Caco-2 (cell line): Measurements from ENCODE around the gene PCYOX1L. TPM values are rescaled to one million over a fixed set of nuclear protein-coding genes. Genes with fewer than 3 reads are reported as not detected.

ENCODE experiments used
- BruUV-seq: library from RNA; stranded (reverse); fragments of 400-500 nt; replicated peaks from 2 replicates; lab custom pipeline; 2021; lab: Mats Ljungman, UMichigan
- CTCF ChIA-PET: fragments of 300-600 bp; sonication (Branson Sonifier 250); formaldehyde crosslinking; loops from one replicate; lab custom pipeline; 2022; ENCODE audit warnings: antibody characterized with exemption; lab: Charles Lee
- POLR2A ChIA-PET: fragments of 300-600 bp; sonication (Branson Sonifier 250); formaldehyde crosslinking; loops from one replicate; lab custom pipeline; 2022; ENCODE audit warnings: antibody characterized with exemption; lab: Charles Lee
- DNase-seq, 2 experiments: peaks; one replicate each; pipeline versions ENCODE4 v3.0.0 to v3.0.0-alpha.2; 2020 to 2022
- H3K27me3 ChIP-seq: replicated peaks from 2 replicates; pipeline ENCODE4 v1.6.0; 2011; ENCODE audit warnings: low read length; ENCODE audit not compliant: control insufficient read depth, insufficient read depth
- H3K36me3 ChIP-seq: 2 replicates; pipeline ENCODE4 v1.5.1; 2011; ENCODE audit warnings: low read length; ENCODE audit not compliant: control insufficient read depth, insufficient read depth
- H3K4me1 ChIP-seq: fragments of 250-450 bp; sonication (Bioruptor Pico); 2 replicates; pipeline ENCODE4 v1.5.1; 2020; ENCODE audit warnings: mild to moderate bottlenecking
- H3K4me3 ChIP-seq: 2 replicates; pipeline ENCODE4 v1.5.1; 2011; ENCODE audit warnings: low read depth, mild to moderate bottlenecking, control low read depth, low read length
- H3K9me3 ChIP-seq: fragments of 250-450 bp; sonication (Bioruptor Pico); 2 replicates; pipeline ENCODE4 v1.5.1; 2020; ENCODE audit warnings: mild to moderate bottlenecking, moderate library complexity
- H3K27ac Mint-ChIP-seq: one replicate; pipeline ENCODE4 v1.8.0; 2022; ENCODE audit warnings: mixed read lengths; ENCODE audit not compliant: unreplicated experiment
- H3K27me3 Mint-ChIP-seq: one replicate; pipeline ENCODE4 v1.8.0; 2022; ENCODE audit warnings: mixed read lengths; ENCODE audit not compliant: insufficient read depth, unreplicated experiment
- H3K36me3 Mint-ChIP-seq: one replicate; pipeline ENCODE4 v1.8.0; 2022; ENCODE audit warnings: mild to moderate bottlenecking, mixed read lengths; ENCODE audit not compliant: insufficient read depth, unreplicated experiment
- H3K4me1 Mint-ChIP-seq: one replicate; pipeline ENCODE4 v1.8.0; 2022; ENCODE audit warnings: low read depth, mixed read lengths; ENCODE audit not compliant: unreplicated experiment
- H3K4me3 Mint-ChIP-seq: one replicate; pipeline ENCODE4 v1.8.0; 2022; ENCODE audit warnings: mild to moderate bottlenecking, moderate library complexity, mixed read lengths; ENCODE audit not compliant: unreplicated experiment
- H3K9me3 Mint-ChIP-seq: one replicate; pipeline ENCODE4 v1.8.0; 2022; ENCODE audit warnings: mixed read lengths; ENCODE audit not compliant: unreplicated experiment
- intact Hi-C: fragments of 100-400 bp; cut with micrococcal nuclease; formaldehyde crosslinking; loops from one replicate; pipeline ENCODE4 v1.10.0; 2022; ENCODE audit not compliant: unreplicated experiment
- total RNA-seq: library from RNA; stranded (reverse); gene quantifications from 2 replicates; pipeline ENCODE4 v1.2.3, GENCODE V29; 2022
- TF ChIP-seq, protein P1 (sequence below), 2 experiments: fragments of 200-600 bp in 1 of 2; IDR thresholded peaks; 1 replicate in 1 of 2; 2 replicates in 1 of 2; pipeline versions ENCODE4 v1.5.1 to v1.8.0; 2011 to 2022; ENCODE audit warnings: antibody characterized with exemption in 1 of 2, control low read depth in 1 of 2, inconsistent platforms in 1 of 2, low read depth in 1 of 2, low read length in 1 of 2, mild to moderate bottlenecking in 1 of 2, moderate library complexity in 1 of 2; ENCODE audit not compliant: insufficient read depth in 1 of 2, severe bottlenecking in 1 of 2, unreplicated experiment in 1 of 2

The PCYOX1L gene
- total RNA-seq, 1 experiment from 2014 or later = 10.4 TPM

DNA sequence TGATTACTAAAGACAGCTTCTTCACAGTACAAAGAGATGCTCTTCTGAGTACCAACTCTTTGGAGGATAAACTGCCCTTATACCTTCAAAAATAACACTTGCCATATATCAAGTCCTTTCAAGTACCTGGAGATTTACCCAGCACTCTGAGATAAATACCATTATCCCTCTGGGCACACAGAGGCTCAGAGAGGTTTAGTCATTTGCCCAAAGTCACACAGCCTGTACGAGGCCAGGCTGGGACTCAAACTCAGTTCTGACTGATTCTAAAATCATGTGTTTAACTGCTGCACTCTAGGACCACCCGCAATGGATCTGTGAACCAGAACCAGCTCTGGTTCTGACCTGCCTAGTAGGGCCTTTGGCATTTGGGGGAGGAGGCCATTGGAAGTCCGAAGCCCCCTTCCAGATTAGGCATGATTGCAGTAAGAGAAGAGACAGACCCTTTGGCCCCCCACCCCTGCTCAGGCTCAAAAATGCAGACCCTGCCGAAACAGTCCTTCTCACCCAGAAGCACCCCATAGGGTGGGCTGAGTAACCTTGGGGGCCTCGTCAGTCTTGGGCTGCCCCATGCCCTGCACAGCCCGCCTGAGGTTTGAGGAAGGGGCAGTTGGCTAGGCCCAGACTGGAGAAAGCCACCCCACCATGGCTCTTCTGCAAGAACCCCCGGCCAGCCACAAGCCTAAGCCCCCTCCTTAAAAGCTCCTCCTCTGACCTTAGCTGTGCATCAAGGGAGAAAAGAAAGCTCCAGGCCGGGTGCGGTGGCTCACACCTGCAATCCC is 54.1 kb downstream of the PCYOX1L start:
- intact Hi-C loops = no loop called here
- H3K9me3 ChIP-seq = no peaks in the 10 kb centered on the region
- no peak for DNase-seq
- POLR2A ChIA-PET = no interaction called here
- H3K27ac Mint-ChIP-seq = no peak overlapping the region
- H3K36me3 Mint-ChIP-seq = no peaks in the 10 kb centered on the region
- no peaks in the 10 kb centered on the region for H3K9me3 Mint-ChIP-seq
- no peak overlapping the region for H3K4me3 ChIP-seq
- no peaks in the 10 kb centered on the region for H3K4me1 ChIP-seq
- CTCF ChIA-PET = interaction anchor here (1.8 kb wide), 1 partner anchor 31 kb away, joined by 4 read pairs; no protein-coding TSS in a partner anchor
- H3K4me3 Mint-ChIP-seq = no peak overlapping the region
- peaks cover 13% of the 10 kb centered on the region for H3K4me1 Mint-ChIP-seq
- TF ChIP-seq, protein P1, sequence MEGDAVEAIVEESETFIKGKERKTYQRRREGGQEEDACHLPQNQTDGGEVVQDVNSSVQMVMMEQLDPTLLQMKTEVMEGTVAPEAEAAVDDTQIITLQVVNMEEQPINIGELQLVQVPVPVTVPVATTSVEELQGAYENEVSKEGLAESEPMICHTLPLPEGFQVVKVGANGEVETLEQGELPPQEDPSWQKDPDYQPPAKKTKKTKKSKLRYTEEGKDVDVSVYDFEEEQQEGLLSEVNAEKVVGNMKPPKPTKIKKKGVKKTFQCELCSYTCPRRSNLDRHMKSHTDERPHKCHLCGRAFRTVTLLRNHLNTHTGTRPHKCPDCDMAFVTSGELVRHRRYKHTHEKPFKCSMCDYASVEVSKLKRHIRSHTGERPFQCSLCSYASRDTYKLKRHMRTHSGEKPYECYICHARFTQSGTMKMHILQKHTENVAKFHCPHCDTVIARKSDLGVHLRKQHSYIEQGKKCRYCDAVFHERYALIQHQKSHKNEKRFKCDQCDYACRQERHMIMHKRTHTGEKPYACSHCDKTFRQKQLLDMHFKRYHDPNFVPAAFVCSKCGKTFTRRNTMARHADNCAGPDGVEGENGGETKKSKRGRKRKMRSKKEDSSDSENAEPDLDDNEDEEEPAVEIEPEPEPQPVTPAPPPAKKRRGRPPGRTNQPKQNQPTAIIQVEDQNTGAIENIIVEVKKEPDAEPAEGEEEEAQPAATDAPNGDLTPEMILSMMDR (IDR thresholded peaks at IDR 0.05; ENCODE audit: insufficient read depth in 1 of 2, low read depth in 1 of 2, low read length in 1 of 2, severe bottlenecking in 1 of 2, unreplicated experiment in 1 of 2) = no peak
- BruUV-seq = no TSS peak
- H3K36me3 ChIP-seq = no peaks in the 10 kb centered on the region
- H3K27me3 Mint-ChIP-seq = no peaks in the 10 kb centered on the region
- H3K27me3 ChIP-seq = no peaks in the 10 kb centered on the region

DNA sequence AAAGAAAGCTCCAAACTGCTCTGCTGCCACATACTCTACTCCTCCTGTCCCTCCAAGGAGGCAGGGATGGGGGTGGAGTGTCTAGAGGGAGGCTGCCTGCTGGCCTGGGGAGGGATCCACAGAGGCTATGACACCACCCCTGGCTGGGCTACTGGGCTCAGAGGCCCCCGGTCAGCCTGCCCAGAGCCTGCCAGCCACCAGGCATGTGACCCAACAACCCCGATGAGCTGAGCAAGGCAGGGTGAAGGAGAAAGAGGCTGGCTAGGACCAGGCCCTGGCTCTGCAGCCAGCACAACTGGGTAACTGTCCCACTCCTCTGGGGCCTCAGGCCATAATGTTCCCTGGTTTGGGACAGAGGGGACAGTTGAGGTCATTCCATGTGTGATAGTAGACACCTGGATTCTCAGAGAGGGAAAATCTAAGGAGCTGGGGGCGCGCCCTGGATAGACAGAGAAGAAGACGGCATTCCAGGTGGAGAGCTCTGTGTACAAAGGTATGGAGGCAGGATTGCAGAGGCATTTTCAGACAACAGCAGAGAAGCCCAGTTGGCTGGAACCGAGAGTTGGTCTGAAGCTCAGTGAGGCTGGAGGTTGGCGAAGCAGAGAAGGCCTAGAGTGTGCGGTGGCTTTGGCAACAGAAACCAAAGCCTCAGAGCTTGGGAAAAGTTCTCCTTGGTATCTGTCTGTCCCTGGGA is 55.1 kb downstream of the PCYOX1L start:
- TF ChIP-seq, protein P1 (IDR thresholded peaks at IDR 0.05; ENCODE audit: insufficient read depth in 1 of 2, low read depth in 1 of 2, low read length in 1 of 2, severe bottlenecking in 1 of 2, unreplicated experiment in 1 of 2) = no peak
- Mint-ChIP-seq H3K27me3 (no peaks in the 10 kb centered on the region), H3K9me3 (no peaks in the 10 kb centered on the region), H3K27ac (no peak overlapping the region), H3K4me1 (peaks cover 13% of the 10 kb centered on the region), H3K4me3 (no peak overlapping the region), H3K36me3 (no peaks in the 10 kb centered on the region)
- Histone ChIP-seq H3K27me3 (no peaks in the 10 kb centered on the region), H3K36me3 (no peaks in the 10 kb centered on the region), H3K9me3 (no peaks in the 10 kb centered on the region), H3K4me1 (no peaks in the 10 kb centered on the region), H3K4me3 (no peak overlapping the region)
- BruUV-seq = no TSS peak
- no peak for DNase-seq
- POLR2A ChIA-PET = no interaction called here
- CTCF ChIA-PET = interaction anchor here (1.8 kb wide), 1 partner anchor 32 kb away, joined by 4 read pairs; no protein-coding TSS in a partner anchor
- intact Hi-C loops = no loop called here

DNA sequence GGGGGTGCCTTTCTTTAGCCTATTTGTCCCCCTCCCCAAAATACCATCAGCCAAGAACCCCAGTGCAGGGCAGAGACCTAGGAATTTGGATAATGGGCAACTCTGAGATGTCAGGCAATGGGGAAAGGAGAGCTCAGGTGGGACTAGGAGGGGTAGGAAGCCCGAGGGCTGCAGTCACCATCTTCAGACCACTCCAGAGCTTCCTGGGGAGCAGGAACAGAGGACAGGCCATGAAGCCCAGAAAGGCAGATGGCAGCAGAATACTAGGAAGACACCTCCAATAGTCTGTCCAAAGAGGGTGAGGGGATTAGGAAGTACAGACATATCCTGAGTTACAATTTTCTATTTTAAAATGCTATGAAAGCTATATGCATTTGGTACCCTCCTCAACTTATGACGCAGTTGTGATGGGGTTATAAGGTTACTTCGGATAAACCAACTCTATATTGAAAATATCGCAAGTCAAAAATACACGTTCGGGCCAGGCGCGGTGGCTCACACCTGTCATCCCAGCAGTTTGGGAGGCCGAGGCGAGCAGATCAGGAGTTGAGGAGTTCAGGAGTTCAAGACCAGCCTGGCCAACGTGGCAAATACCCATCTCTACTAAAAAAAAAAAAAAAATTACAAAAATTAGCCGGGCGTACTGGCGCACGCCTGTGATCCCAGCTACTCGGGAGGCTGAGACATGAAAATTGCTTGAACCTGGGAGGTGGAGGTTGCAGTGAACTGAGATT is 55.8 kb downstream of the PCYOX1L start:
- H3K9me3 ChIP-seq = no peaks in the 10 kb centered on the region
- H3K4me3 Mint-ChIP-seq = no peak overlapping the region
- CTCF ChIA-PET = interaction anchor here (1.8 kb wide), 1 partner anchor 32 kb away, joined by 4 read pairs; no protein-coding TSS in a partner anchor
- H3K36me3 Mint-ChIP-seq = no peaks in the 10 kb centered on the region
- H3K9me3 Mint-ChIP-seq = no peaks in the 10 kb centered on the region
- no peak overlapping the region for H3K4me3 ChIP-seq
- no TSS peak for BruUV-seq
- no peaks in the 10 kb centered on the region for H3K36me3 ChIP-seq
- no peak for DNase-seq
- POLR2A ChIA-PET = no interaction called here
- no peaks in the 10 kb centered on the region for H3K27me3 ChIP-seq
- intact Hi-C loops = no loop called here
- H3K27ac Mint-ChIP-seq = no peak overlapping the region
- TF ChIP-seq, protein P1 (IDR thresholded peaks at IDR 0.05; ENCODE audit: insufficient read depth in 1 of 2, low read depth in 1 of 2, low read length in 1 of 2, severe bottlenecking in 1 of 2, unreplicated experiment in 1 of 2) = no peak
- no peaks in the 10 kb centered on the region for H3K27me3 Mint-ChIP-seq
- peaks cover 13% of the 10 kb centered on the region for H3K4me1 Mint-ChIP-seq
- H3K4me1 ChIP-seq = no peaks in the 10 kb centered on the region
